ENCODE measurements around the gene KCNG2.

The KCNG2 gene

DNA sequence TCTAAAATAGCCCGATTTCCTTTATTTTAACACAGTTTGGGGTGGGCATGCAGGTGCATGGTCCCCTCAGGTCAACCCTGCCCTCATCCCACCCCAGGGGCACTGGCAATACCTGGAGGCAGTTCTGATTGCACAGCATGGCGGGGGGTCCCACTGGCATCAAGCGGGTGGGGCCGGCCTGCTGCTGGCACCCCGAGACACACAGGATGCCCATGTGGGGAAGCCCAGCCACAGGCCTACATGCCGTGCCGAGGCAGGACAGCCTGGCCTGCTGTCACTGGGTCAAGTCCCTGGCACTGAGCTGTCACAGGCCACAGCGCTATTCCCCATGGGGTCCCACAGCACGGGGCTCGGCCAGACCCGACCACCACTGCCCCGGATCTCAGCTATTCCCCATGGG is 11.9 kb upstream of the KCNG2 start:
- no peak for DNase-seq (ENCODE audit: low read depth)

GRCh38 chr18:79786304-79786703 is 11.4 kb upstream of the KCNG2 start:
- no peak for DNase-seq (ENCODE audit: low read depth)

GRCh38 chr18:79786786-79787526 is 10.8 kb upstream of the KCNG2 start:
- no peak for DNase-seq (ENCODE audit: low read depth)

GRCh38 chr18:79787527-79787864 is 10.2 kb upstream of the KCNG2 start:
- no peak for DNase-seq (ENCODE audit: low read depth)

- DNase-seq (ENCODE audit: low read depth) = no peak
Measured at GRCh38 chr18:79787865-79788733, 9.6 kb upstream of the KCNG2 start.

- no peak for DNase-seq (ENCODE audit: low read depth)
Measured at GRCh38 chr18:79788734-79789085, 9.0 kb upstream of the KCNG2 start.

DNA sequence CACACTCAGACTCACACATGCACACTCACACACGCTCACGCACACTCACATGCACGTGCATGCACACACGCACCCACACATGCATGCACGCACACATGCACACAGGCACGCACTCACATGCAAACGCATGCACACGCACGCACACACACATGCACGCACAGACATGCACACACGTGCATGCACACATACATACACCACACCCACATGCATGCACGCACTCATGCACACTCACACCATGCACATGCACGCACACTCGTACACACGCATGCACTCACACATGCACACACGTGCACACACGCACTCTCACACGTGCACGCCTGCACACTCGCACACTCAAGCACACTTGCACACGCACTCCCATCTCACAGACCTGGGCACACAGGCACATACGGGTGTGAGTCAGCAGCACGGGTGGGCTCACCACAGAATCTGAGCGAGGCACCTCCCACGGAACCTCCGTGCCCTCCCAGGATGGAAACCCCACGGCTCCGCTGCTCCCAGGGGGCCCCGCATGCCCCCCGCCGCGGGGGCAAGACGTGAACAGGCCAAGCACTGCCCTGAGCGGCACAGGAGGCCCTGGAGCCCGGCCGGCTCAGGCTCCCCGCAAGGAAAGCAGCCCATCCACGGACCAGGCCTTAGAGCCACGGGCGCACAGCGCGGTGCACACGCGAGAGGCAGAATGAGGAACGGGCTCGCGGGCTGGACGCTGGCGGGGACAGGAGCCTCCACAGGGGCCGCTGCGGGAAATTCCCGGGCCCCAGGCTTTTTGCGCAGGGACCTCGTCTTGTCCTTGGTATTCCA is 8.4 kb upstream of the KCNG2 start:
- DNase-seq (ENCODE audit: low read depth) = no peak

GRCh38 chr18:79789901-79790890 is 7.5 kb upstream of the KCNG2 start:
- DNase-seq (ENCODE audit: low read depth) = no peak

GRCh38 chr18:79790996-79791972 is 6.5 kb upstream of the KCNG2 start:
- DNase-seq (ENCODE audit: low read depth) = peak; percentile 35

DNA sequence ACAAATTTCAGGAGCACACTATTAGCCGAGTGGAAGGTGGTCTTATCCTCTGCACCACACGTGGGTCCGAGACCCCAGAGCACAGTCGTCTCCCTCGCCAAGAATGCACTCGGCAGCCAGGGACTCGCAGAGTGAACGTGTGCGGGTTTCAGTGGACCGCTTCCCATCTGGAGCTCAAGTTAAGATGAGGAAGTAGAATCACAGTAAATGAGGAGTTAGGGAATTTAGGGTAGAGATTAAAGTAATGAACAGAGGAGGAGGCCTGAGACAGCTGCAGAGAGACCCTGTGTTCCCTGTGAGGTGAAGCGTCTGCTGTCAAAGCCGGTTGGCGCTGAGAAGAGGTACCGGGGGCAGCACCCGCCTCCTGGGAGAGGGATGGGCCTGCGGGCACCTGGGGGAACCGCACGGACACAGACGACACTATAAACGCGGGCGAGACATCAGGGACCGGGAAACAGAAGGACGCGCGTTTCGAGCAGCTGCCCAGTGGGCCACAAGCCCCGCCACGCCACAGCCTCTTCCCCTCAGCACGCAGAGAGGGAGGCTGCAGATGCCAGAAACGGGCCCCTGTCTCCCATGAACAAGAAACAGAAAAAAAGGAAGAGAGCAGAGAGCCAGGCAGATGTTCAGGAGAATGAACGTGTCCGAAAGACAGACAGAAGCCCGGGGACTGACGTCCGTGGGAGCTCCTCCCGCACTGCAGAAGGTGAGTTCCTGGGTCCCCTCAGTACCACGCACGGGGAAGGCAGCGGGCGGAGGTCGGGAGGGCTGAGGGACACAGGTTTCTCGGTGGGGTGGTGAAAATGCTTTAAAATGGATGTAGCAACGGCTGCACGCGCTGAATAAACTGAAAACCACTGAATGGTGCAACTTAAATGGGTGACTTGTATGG is 5.4 kb upstream of the KCNG2 start:
- no peak for DNase-seq (ENCODE audit: low read depth)

DNA sequence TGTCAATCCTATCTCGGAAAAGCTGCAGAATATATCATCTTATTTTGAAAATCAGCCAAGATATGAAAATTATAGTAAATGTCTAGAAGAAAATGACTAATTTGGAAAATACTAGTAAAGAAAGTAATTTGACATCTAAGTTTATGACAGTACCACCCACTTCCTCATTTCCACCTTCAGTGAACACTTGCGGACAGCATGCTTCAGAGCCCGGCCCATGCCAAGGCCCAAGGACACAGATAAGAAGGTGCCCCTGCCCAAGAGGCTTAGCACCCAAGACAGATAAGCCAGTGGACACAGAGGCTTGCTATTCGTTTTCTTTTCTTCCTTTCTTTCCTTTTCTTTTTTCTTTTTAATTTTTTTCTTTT is 4.8 kb upstream of the KCNG2 start:
- DNase-seq (ENCODE audit: low read depth) = no peak

- DNase-seq (ENCODE audit: low read depth) = no peak
Measured at GRCh38 chr18:79794846-79795245, 2.9 kb upstream of the KCNG2 start.

GRCh38 chr18:79795446-79795845 is 2.3 kb upstream of the KCNG2 start:
- DNase-seq (ENCODE audit: low read depth) = no peak

DNA sequence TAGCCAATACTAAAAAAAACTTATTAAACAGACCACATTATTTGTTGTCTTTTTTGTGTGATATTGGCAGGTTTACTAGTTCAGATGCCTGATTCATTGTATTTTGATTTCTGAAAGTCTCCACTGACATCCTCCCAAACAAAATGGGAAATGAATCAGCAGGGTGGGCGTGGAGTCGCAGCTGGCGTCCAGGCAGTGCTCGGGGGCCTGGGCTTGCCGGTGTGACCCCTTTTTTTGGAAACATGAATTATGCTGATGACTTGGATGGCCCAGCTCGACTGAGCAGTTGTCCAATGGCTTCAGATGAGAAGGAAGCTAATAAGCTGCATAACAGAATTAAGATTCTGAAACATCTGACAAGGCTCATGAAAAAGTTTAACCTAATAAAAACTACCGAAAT is 1.7 kb upstream of the KCNG2 start:
- no peak for DNase-seq (ENCODE audit: low read depth)

GRCh38 chr18:79796531-79797405 is 970 bp upstream of the KCNG2 start:
- DNase-seq (ENCODE audit: low read depth) = no peak

- DNase-seq (ENCODE audit: low read depth) = no peak
Measured at GRCh38 chr18:79798346-79798998, 734 bp downstream of the KCNG2 start.

GRCh38 chr18:79798999-79799370 is 1.2 kb downstream of the KCNG2 start:
- no peak for DNase-seq (ENCODE audit: low read depth)

Data from CMK (cell line).